SU-DHL-6 (cell line): ENCODE data around the gene VTI1A.

Experiments used
- CTCF ChIP-seq: fragments of 200-600 bp; sonication (generic); IDR thresholded peaks from one replicate; pipeline ENCODE4 v1.5.1; 2017; ENCODE audit warnings: antibody characterized with exemption, mild to moderate bottlenecking, low read length, moderate library complexity; ENCODE audit not compliant: insufficient read depth, poor library complexity, severe bottlenecking
- EZH2phosphoT487 ChIP-seq: fragments of 200-600 bp; sonication (generic), shearing (Covaris generic); conservative IDR thresholded peaks from 2 replicates; pipeline ENCODE4 v1.6.1; 2018; ENCODE audit warnings: mild to moderate bottlenecking, antibody characterized with exemption, low read length, moderate library complexity, mixed read lengths

- no peak for TF ChIP-seq CTCF
- TF ChIP-seq EZH2phosphoT487: no peak
These were observed 320.1 kb downstream of the VTI1A start for GRCh38 chr10:112767156-112767555.
